DMS79 (cell line): ENCODE measurements around the gene TNFRSF25.
"Not testable (repeated sequence)": the region's sequence is repeated elsewhere in the genome, so short reads cannot be mapped to it uniquely, and the experiment has no call there.

ENCODE experiments used
- DNase-seq: peaks from one replicate; lab custom pipeline; 2025; lab: John Stamatoyannopoulos, UW

TNFRSF25 gene

DNA sequence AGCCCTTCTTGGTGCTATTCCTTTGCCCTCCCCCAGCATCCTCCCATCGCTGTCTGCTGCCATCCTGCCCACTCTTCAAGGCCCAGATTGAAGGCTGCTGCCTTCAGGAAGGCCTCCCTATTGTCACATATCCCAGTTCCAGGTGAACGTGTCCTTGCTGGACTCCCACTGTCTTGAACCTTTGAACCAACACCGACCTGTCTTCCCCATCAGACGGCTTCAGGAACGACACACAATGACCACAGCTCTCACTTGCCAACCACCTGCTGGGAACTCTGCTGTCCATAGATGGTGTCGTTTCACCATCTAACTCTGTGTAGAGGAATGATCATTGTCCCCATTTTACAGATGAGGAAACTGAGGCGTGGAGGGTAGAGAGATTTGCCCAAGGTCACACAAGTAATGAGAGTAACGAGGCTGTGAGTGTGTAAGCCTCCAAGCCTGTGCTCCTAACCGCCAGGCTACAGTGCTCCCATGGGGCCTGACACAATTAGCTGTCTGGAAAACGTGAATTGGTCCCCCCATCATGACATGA lies 35.4 kb upstream of the TNFRSF25 start:
- DNase-seq: no peak

DNA sequence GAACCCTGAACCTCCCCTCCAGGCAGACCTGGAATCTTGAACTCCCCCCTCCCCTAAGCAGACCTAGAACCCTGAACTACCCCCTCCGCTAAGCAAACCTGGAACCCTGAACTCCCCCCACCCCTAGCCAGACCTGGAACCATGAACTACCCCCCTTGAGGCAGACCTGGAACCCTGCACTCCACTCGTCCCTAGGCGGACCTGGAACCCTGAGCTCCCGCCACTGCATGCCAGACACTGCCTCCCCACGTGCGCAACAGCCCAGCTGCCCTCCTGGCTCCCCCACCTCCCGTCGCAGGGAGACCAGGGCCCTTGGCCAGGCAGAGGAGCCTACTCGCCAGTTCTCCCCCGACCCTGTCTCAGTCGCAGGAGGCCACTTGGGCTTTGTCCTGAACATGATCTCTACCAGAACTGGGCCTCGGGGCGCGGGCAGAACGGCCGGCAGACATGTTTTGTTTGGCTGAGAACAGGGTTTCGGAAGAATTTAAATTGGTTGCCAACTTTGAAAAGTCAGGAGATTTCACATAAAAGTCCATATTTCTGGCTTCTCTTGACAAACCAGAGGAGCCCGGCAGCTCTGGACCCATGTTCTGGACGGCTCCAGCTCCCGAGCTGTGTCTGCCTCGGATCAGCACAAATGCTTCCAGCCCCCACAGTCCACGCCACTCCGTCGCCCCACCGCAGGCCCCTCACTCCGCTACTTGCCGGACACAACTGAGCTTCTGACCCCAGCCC lies 34.7 kb upstream of the TNFRSF25 start:
- DNase-seq: no peak

DNA sequence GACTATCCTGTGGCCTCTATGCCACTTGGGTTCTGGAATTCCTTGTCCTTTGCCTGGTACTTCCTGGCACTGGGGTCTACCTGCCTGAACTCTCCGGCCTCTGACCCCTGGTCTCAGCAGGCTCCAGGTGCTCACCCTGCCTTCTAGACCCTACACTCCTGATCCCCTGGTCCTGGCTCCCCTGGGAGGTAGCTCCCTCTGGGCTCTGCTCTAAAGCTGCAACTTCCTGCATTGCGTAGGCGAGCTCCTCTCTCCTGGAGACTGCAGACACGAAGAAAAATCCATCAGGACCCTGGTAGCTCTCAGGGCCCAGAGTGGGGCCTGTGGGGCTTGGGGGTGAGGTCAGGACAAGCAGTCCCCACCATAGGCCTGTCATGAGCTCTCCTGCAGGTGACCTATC lies 33.3 kb upstream of the TNFRSF25 start:
- no peak for DNase-seq

DNA sequence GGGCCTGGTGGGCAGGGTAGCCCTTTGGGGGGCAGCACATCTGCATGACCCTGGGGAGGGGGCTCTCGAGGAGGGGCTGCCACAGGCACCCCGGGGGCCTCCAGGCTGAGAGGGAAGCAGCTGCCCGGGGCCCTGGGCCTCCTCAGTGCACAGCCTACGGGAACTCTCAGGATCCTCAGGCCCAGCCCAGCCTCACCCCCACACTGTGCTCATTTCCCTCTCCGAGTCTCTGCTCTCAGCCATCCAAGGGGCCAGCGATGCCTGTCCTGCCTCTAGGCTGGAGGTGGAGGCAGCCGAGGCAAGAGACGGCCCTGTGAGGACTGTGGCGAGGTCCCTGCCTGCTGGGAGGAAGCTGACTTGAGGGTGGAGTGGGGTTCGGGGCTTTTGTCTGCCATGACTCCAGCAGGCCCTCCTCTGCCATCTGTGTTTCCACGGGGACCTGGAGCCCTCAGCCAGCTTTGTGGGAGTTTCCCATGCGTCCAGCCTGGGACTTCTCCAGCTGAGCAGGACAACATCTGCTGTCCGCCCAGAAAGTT lies 32.7 kb upstream of the TNFRSF25 start:
- no peak for DNase-seq

DNA sequence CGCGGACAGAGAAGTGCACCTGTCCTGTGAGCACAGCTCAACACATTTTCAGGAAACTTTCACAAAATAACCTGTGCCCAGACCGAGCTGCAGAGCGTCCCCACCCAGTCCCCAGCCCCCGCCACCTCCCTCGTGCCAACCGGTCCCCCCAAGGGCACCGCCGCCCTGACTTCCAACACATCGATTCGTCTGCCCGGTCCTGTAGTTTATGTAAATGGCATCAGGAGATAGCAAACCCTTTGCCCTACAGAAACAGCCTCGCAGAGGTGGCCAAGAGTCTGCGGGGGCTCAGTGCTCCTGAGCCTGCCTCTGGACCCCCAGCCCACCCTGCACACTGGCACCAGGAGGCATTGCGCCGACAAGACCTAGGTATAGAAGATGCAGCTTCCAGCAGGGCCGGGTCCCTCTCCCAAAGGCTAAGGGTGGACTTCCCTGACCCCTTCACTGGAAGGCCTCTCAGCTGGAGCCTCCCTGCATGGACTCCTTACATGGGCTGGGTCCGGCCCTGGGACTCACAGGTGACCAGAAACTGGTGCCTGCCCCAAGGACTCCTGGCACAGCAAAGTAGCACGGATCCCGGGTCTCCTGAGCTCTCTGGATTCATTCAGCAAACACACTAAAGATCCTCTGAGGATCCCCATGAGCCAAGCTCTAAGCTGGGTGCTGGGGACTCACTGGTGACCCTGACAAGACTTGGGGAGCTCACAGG lies 32.0 kb upstream of the TNFRSF25 start:
- no peak for DNase-seq

- DNase-seq: peak; percentile 48
Measured at GRCh38 chr1:6497215-6497866, 31.4 kb upstream of the TNFRSF25 start.

DNA sequence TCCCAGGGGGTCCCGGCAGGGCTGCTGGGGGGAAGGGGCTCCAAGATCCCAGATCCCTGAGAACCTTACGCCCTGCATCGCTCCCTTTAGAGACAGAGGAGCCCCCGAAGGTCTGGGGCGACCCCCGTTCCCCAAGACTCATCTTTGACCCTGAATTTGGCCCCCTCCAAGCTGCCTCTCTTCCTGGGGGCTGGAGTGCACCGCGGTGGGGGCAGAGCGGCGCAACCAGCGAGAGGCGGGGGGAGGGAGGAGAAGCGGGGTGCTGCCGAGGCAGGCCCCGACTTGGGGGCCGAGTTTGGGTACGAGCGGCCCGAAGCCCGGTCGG lies 30.9 kb upstream of the TNFRSF25 start:
- no peak for DNase-seq

DNA sequence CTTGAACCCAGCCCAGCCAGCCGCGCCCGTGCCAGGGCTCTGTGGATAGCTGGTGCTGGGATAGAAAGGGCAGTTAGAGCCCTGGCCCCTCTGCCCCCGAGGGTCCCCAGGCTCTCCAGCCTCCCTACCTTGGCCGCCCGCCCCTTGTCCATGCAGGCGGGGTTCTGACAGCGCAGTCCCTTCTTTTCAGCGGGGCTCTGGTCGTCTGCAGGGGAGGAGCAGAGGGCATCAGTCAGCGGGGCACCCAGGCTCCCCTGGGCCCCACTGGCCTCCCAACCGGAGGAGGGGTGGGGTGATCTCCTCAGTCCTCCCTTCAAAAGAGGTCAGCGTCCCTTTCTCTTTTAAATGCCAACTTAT lies 30.4 kb upstream of the TNFRSF25 start:
- no peak for DNase-seq

DNA sequence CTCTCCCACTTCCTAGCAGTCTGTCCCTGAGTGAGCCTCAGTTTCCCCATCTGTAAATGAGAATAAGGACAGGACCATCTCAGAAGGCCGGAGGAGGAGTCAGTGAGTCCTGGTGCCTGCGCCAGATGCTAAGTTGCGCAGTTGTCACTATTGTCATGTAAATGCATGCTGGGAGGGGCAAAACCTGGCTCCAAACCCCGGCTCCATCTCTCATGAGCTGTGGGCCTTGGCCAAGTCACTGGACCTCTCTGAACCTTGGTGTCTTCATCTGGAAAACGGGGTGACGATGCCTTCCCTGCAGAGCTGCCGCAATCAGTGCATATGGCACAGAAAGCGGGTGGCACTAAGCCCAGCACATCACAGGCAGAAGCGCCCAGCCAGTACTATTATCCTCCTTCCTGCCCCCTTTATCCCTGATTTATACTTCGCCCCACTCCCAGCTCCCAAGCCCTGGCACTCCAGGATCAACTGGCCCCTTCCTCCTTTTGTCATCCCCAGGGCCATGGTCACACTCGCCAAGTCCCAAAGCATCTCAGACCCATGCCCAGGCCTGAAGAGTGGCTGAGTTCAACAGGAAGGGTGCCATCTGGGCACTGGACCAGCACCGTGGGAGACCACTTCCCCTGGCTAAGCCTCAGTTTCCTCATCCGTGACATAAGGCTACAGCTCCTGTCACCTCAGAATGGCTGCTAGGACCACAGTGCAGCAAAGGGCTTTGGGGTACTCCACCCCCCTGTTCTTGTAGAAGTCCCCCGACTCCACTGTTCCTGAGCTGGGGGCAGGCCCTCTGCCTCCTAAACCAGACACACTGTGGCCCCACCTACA lies 29.8 kb upstream of the TNFRSF25 start:
- no peak for DNase-seq

DNA sequence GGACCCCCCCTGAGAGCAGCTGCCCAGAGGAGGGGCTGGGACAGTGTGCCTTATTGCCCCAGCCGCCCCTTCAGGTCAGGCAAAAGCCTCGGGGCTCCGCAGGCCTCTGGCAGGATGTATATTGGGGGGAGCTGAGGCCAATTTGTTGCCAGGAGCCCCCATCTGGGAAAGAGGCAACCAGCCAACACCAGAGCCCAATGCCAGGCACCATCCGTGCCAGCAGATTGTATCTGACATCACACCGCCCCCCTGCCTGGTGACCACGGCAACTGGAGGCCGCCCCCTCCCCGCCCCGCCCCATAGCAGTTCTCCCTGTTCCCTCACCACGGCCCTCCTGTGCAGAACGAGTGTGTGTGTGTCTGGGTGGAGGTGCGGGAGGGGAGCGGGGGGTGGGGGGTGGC lies 29.1 kb upstream of the TNFRSF25 start:
- DNase-seq: no peak

GRCh38 chr1:6494627-6495026 lies 28.7 kb upstream of the TNFRSF25 start:
- no peak for DNase-seq

DNA sequence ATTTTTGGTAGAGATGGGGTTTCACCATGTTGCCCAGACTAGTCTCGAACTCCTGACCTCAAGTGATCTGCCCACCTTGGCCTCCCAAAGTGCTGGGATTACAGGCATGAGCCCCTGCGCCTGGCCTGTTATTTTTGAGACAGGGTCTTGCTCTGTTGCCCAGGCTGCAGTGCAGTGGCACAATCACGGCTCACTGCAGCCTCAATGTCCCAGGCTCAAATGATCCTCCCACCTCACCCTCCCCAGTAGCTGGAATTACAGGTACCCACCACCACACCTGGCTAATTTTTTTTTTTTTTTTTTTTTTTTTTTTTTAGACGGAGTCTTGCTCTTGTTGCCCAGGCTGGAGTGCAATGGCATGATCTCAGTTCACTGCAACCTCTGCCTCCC lies 27.9 kb upstream of the TNFRSF25 start:
- not testable (repeated sequence) for DNase-seq

DNA sequence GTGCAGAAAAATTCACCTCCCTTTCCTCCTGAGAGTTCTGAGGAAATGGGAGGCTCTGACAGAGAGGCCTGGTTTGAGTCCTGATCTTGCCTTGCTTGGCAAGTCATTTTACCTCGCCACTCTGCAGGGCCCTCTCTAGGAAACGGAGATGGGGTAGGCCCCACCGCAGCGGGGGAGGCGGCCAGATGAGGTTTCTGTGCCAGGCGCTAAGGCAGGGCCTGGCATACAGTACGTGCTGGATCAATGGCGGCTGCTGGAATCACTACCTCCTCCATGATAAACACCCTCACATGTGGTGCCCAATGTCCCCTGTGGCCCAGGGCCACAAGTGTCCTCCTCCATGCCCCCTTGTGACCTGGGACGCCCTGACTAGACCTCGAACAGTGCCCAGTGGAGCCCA lies 26.0 kb upstream of the TNFRSF25 start:
- DNase-seq: no peak

DNA sequence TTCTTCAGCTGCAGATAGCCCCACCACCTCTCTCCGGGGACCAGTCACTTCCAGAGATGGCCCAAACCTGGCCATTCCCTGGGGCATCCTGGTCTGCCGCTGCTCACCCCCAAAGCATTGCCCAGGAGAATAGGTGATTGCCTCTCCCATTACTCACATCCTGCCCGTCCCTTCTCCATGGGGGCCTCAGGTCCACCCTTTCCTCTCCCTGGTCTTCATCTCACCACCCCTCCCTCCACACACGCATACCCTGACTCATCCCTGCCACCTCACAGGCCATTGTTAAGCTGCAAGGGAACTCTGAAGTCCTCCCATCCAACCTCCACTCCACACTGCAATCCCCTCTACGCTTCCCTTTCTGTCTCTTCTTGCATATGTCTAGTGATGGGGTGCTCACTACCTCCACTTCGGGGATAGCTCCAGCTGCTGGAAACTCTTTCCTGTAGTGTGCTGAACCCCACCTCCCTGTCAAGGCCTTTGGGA lies 25.5 kb upstream of the TNFRSF25 start, which contains the start of gene PLEKHG5:
Gene PLEKHG5 (minus strand): TSS at position 188 of the 483 bp plus-strand sequence. CDS start 14,096 bp downstream, outside the sequence.
- DNase-seq: no peak

DNA sequence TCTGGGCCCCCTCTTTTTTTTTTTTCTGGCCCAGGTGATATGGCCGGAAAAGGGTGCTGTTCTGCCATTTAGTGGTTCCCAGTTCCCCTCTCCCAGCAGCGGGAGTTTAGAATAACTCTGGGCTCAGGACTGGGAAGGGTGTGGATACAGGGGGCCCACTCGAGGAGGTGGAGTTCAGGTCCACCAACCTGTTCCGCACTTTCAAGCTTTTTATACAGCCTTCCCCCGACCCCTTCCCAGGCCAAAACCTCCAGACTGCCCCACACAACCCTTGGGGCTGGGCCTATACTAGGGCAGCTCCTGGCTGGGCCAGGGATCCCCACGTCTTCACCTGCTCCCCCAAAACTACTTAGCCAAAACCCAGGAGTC lies 25.1 kb upstream of the TNFRSF25 start:
- DNase-seq: no peak

DNA sequence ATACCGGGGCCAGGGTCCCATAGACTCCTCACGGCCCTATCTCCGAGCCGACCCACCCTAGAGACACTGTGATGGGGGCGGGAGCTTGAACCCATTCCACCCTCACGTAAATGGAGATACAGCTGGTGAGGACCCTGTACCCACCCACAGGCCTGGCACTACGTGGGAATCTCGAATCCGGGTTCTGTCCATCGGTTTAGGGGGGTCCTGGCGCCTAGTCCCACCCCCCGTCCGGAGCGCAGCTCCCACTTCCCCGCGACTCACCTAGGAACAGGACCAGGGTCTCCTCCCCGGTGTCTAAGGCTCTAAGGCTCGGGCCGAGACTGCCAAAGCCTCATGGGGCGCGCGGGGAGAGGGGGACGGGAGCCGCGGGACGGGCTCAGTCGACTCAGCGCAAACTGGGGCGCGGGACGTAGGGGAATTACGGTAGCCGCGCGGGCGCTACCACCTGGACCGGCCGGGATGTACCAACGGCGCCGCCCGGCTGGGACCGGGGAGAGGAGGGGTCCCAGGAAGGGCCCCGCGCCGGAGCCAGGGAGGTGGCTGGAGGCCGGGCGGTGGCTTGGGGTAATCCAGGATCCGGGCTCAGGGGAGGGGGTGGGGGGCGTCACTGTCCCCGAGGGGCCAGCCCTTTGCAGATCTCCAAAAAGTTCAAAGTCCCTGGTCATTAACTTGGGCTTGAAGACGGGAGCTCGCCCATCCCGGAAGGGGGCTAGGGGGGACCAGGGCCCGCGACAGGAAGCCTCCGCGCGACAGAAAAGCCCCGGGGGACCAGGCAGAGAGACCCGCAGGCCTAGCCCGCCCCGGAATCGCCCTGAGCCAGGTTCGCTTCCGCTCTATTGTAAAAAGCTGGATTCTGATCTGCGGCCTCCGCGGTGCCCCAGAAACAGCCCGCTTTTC lies 24.5 kb upstream of the TNFRSF25 start:
- DNase-seq: no peak

GRCh38 chr1:6489799-6490180 lies 23.8 kb upstream of the TNFRSF25 start:
- DNase-seq: peak; percentile 62

DNA sequence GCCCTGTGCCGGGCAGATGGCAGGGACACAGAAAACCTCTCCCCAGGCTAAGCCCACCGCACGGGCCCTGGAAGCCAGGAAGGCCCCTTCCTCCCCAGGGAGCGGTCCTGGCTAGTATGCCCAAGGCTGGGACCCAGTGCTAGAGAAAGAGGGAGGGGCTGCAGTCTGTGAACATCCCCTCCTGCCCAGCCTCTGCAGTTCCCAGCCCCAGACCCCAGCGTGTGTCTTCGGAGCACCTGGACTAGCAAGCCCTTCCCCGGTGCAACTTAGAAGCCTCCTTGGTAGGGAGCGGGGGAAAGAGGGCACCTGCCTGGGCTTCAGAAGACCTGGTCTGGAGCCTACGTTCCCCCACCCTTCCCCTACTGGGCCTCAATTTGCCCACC lies 23.4 kb upstream of the TNFRSF25 start:
- no peak for DNase-seq

DNA sequence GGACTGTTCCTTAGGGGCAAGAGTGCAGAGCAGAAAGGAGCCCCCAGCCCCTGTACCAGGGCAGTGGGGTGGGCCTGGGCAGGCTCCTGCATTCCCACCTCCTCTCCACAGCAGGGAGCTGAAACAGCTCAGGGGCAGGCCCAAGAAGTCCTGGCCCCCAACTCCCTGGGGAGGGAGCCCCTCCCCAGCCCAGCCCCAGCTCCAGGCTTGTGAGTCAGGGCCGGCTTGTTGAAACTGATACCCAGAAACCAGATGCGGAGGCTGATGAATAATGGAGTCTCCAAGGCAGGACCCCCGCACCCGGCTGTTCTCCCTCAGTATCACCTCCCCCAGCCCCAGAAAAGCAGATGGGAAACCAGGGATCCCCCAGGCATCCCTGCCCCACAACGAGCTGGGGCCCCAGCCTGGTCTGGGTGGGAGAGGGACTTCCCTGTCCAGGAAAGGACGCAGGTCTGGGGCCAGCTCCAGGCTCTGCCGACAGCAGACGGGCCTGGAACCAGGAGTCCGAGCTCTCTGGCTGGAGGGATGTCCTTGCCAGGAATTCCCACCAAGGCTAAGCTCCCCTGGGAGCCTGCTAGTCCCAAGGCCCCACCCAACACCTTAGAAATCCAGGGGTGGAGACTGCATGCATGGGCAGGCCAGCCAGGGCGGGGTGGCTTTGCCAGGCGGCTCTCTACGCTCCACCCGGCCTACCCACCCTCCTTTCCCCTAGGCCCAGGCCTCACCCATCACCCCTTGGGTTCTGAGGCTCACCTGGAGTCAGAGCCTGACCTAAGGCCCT lies 22.8 kb upstream of the TNFRSF25 start:
- no peak for DNase-seq
